Measurements from ENCODE around the gene RNF6.
A peak's percentile ranks its signal among the peaks of the same experiment; 100 is the strongest.
"Not testable (repeated sequence)": the region's sequence is repeated elsewhere in the genome, so short reads cannot be mapped to it uniquely, and the experiment has no call there.

Gene RNF6

DNA sequence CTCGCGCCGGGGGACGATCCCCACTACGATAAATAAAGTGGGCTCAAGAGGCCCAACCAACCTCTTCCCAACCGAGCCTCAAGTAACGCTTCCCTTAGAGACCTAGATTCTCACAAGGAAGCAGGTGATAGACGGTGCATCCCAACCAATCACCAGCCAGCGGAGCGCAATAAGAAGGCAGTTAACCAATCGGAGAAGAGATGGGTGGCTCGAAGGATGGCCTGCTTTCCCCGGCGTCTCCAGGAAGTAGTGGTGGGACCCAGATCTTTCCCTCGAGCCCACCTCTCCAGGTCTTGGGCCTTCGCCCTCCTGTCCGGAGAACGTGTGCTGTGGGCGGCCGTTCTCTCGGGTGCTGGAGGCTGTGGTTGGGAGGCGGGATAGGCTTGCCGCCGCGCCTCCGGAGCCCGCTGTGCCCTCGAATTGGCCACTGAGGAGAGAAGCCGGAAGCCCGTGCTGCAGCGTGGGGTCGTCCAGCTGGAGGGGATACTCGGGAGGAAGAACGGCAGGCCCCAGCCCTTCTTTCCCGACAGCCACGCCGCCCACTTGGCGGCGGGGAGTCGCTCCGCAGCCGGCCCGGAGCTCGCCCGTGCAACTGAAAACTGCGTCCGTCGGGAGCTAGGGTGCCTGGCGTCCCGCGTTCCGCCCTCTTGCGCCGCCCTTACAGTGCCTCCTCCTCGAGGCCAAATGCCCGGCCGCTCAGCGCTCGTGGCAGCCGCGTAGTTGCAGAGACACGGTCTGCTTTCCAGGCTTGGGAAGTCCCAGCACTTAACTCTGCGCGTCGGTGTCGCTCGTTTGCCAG lies at the start of gene RNF6:
Gene RNF6 (minus strand): TSS at position 594 of the 799 bp plus-strand sequence. CDS start 2,665 bp downstream, outside the sequence.
- ATAC-seq (peak; percentile 96), DNase-seq (peak; percentile 87 to 89)
- no peaks in the 10 kb centered on the region for H3K9me3 Mint-ChIP-seq
- no peaks in the 10 kb centered on the region for H3K27me3 Mint-ChIP-seq
- H3K4me3 Mint-ChIP-seq: peak within 1 kb of the TSS; percentile 94 to 97
- peak within 1 kb of the TSS; percentile 98 to 100 for H3K27ac Mint-ChIP-seq
- peaks cover 36% of the 10 kb centered on the region for H3K4me1 Mint-ChIP-seq

DNA sequence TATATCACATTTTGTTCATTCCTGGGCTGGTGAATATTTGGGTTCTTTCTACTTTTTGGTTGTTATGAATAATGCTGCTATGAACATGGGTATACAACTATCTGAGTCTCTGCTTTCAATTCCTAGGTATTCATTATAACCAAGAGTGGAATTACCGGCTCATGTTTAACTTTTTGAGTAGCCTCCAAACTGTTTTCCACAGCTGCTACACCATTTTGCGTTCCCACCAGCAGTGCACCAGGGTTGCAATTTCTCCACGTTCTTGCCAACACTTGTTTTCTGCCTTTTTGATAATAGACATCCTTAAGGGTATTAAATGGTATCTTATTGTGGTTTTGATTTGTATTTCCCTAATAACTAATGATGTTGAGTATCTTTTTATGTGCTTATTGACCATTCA lies 48.6 kb upstream of the RNF6 start:
- no peaks in the 10 kb centered on the region for H3K9me3 Mint-ChIP-seq
- no peak overlapping the region for H3K27ac Mint-ChIP-seq
- H3K4me1 Mint-ChIP-seq: peaks cover 27% of the 10 kb centered on the region
- DNase-seq (no peak), ATAC-seq (no peak)
- H3K4me3 Mint-ChIP-seq: no peak overlapping the region
- H3K27me3 Mint-ChIP-seq: no peaks in the 10 kb centered on the region

DNA sequence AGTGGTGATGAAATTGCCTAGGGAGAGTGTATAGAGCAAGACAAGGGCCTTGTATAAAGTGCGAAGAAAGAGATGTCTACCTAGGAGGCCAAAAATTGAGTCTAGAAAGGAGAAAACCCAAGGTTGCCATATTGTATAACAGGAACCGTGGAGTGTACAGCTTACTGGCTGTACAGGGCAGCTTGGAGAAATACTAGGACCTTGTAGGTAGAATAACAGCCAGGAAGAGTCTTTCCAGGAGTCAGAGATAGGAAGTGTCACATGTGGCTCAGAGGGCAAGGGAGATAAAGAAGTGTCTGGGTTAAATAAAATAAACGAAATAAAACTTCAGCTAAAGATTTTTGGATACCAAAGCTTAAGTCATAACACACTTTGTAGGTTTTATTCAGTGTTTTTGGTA lies 44.2 kb upstream of the RNF6 start:
- Mint-ChIP-seq H3K4me1 (peaks cover 35% of the 10 kb centered on the region), H3K27ac (no peak overlapping the region), H3K27me3 (no peaks in the 10 kb centered on the region), H3K9me3 (no peaks in the 10 kb centered on the region), H3K4me3 (no peak overlapping the region)
- ATAC-seq (no peak), DNase-seq (no peak)

DNA sequence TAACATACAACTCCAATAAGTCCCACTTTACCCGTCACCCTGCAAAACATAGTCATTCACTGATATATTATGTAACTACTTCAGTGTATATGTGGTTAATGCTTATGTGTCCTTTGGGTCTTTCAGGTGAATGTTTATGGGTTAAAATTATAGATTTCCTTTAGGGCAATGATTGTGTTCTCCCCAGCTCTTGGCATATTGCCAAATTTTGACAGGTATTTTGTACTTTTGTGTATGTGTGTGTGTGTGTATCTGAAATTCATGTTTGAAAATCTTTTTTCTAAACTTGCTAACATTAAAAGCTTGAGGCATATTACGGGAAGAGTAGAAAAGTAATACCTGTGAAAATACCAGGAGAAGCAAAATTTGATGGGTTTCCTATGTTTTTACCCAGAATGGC lies 40.0 kb upstream of the RNF6 start:
- Mint-ChIP-seq H3K27ac (no peak overlapping the region), H3K4me3 (no peak overlapping the region), H3K4me1 (peaks cover 49% of the 10 kb centered on the region), H3K27me3 (no peaks in the 10 kb centered on the region), H3K9me3 (no peaks in the 10 kb centered on the region)
- no peak for DNase-seq
- no peak for ATAC-seq

DNA sequence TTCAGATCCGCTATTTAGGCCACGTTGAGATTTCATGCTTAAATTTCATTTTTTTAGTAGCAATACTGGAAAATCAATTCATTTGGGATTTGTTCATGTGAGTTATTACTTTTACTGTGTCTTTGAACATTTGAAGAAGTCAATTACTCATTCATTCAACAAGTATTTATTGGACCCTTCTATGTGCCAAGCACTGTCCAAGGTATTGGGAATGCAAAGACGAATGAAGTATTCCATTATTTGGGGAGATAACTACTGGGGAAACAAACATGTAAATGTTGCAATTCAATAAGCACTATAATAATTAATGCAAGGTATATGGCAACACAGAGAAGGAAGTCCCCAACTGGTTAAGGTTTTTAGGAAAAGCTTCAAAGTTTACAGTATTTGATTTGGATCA lies 37.5 kb upstream of the RNF6 start:
- no peaks in the 10 kb centered on the region for H3K9me3 Mint-ChIP-seq
- ATAC-seq: no peak
- H3K4me1 Mint-ChIP-seq: peaks cover 46% of the 10 kb centered on the region
- no peaks in the 10 kb centered on the region for H3K27me3 Mint-ChIP-seq
- no peak for DNase-seq
- H3K27ac Mint-ChIP-seq: no peak overlapping the region
- H3K4me3 Mint-ChIP-seq: no peak overlapping the region

DNA sequence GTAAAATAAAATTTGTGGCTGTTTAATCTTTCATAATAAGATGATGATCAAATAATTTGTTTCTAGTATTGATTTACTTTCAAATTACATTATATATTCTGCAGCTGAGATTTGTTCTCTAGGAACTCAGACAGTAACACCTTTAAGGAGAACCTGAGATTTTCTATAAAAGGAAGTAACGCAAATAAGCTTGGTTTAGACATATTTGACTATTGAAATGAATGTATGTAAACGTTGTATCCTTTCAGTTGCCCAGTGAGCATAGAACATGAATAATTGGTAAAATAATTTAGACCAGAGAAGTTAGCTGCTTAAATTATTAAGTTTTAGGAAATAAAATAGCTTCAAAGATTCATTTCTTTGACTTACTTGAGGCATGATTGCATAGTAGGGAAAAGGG lies 34.9 kb upstream of the RNF6 start:
- Mint-ChIP-seq H3K4me3 (no peak overlapping the region), H3K4me1 (peaks cover 54% of the 10 kb centered on the region), H3K9me3 (no peaks in the 10 kb centered on the region), H3K27ac (no peak overlapping the region), H3K27me3 (no peaks in the 10 kb centered on the region)
- no peak for DNase-seq
- ATAC-seq: no peak

DNA sequence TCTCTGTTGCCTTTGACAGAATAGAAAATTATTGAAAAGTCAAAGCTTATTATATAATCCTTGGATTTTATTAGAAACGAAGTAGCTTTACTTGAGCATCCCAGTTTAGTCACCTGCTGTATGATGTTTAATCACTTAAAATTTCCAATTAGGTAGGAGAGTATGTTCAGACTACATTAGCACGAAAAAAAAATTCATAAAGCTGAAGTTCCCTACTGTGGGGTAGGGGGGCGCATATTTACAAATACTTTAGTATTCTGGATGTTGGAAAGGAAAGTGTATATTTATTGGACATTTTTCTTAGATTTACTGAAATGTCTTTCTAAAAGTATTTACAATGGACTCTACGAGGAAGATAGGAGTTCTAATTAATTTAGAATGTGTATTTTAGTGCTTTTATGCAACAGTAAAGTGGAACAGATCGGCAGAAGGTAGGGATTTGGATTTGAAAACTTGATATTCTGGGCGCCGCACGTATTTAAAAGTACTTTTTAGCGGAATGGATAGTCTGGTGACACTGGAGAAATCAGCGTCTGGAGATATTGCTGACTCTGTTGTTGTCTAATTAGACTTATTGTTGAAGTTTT lies 33.7 kb upstream of the RNF6 start:
- Mint-ChIP-seq H3K27ac (peak overlapping the region in 1 of 2 donors; percentile 38), H3K27me3 (no peaks in the 10 kb centered on the region), H3K4me1 (peaks cover 42% of the 10 kb centered on the region), H3K4me3 (peak overlapping the region; percentile 76 to 91), H3K9me3 (no peaks in the 10 kb centered on the region)
- ATAC-seq: no peak
- DNase-seq: no peak

DNA sequence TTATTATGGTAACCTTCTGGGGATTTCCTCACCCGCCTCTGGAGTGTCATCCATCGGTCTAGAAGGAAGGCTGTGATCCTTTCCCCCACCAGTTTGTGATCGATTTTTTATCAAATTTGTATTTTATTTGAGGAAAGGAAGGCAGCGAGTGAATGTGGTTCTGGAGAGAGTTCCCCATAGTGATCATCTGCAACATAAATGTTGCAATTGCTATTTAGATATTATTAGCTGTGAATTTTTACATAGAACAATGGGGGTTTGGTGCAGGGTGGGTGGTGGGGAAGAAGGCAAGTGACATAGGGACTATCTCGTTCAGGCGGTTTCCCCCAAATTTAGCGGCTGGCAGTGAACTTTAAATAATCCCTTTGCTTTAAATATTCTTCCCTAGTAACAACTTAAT lies 33.0 kb upstream of the RNF6 start:
- Mint-ChIP-seq H3K9me3 (no peaks in the 10 kb centered on the region), H3K4me3 (peak overlapping the region; percentile 76 to 91), H3K4me1 (peaks cover 38% of the 10 kb centered on the region), H3K27me3 (no peaks in the 10 kb centered on the region), H3K27ac (peak overlapping the region; percentile 80 to 93)
- ATAC-seq (no peak), DNase-seq (no peak)

DNA sequence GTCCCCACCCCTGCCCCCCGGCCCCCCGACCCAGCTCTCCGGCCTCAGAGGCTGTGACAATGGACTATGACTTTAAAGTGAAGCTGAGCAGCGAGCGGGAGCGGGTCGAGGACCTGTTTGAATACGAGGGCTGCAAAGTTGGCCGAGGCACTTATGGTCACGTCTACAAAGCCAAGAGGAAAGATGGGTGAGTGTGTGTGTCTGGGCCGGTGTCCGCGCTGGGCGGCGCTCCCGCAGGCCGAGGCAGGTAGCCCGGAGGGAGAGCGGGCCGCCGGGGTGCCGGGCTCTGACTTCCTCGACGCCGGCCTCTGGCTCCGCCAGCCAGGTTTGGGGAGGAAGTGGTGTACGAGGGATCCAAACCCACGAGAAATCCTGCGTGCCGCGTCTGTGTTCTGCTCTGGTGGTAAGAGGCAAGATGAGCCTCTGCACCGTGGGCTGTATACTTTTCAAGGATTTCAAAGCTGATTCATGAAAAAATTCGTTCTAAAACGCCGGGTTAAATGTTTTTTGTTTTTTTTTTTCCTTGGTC lies 32.5 kb upstream of the RNF6 start:
- Mint-ChIP-seq H3K4me3 (peak overlapping the region; percentile 76 to 91), H3K27ac (peak overlapping the region; percentile 80 to 93), H3K4me1 (peaks cover 33% of the 10 kb centered on the region), H3K9me3 (no peaks in the 10 kb centered on the region), H3K27me3 (no peaks in the 10 kb centered on the region)
- DNase-seq (peak; percentile 43 to 46), ATAC-seq (peak; percentile 39)

DNA sequence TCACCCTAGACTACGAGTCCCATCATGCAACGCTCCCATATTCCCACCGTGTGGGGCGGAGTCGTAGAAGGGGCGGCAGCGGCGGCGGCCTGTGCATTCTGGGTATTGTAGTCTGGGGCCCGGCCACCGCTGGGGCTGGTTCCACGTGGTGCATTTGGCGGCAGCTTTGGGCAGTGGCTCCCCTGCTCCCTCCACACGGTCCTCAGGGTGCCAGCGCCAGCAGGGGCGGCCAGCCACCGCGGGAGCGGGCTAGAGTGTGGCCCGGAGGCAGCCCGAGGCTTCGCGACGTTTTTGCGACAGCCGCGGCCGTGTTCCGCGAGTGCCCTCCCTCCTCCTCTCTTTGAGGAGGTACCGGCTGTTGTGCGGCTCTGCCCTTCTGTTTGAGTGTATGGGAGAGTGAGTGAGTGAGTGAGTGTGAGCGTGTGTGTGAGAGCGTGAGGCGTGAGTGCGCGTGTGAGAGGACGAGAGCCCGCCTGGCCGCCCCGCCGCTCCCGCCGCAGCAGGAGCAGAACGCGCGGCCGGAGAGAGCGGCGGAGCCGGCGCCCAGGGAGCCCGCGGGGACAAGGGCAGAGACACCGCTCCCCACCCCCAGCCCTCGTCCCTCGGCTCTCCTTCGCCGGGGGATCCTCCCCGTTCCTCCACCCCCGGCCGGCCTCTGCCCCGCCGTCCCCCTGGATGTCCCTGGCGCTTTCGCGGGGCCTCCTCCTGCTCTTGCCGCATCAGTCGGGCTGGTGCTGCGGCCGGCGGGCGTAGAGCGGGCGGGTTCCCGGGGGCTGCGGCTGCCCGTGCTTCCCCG lies 31.9 kb upstream of the RNF6 start, which contains the start of gene CDK8:
Gene CDK8 (plus strand): TSS at position 343 of the 796 bp plus-strand sequence. CDS start 513 bp downstream, outside the sequence.
- Mint-ChIP-seq H3K9me3 (no peaks in the 10 kb centered on the region), H3K4me1 (peaks cover 30% of the 10 kb centered on the region), H3K27ac (peak within 1 kb of the TSS; percentile 86 to 93), H3K4me3 (peak within 1 kb of the TSS; percentile 76 to 91), H3K27me3 (no peaks in the 10 kb centered on the region)
- DNase-seq (peak; percentile 88 to 89), ATAC-seq (peak; percentile 94)

DNA sequence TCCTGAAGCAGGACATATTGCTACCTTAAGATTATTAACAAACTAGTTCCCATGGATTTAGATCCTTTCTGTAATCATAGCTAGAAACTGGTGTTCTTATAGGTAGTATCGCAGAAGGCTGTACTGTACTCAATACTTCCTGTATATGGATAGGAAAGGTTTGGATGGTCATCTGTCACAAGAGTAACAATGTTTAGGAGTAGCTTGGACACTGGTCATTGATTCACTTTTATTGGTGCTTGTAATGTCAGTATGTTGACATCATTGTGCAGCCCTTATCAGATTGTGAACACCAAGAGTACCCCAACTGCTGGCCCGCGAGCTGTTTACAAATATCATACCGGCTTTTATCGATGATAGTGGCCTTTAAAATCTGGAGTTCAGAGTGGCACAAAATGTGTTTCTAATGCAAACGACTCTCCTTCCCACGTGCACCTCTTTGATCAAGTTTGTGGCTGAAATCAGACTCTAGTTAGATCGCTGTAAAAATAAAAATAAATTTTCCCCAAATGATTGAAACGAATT lies 31.2 kb upstream of the RNF6 start:
- ATAC-seq (no peak), DNase-seq (no peak)
- peaks cover 30% of the 10 kb centered on the region for H3K4me1 Mint-ChIP-seq
- no peaks in the 10 kb centered on the region for H3K27me3 Mint-ChIP-seq
- H3K9me3 Mint-ChIP-seq: no peaks in the 10 kb centered on the region
- peak overlapping the region in 1 of 2 donors; percentile 77 for H3K27ac Mint-ChIP-seq
- H3K4me3 Mint-ChIP-seq: peak overlapping the region; percentile 76 to 91

DNA sequence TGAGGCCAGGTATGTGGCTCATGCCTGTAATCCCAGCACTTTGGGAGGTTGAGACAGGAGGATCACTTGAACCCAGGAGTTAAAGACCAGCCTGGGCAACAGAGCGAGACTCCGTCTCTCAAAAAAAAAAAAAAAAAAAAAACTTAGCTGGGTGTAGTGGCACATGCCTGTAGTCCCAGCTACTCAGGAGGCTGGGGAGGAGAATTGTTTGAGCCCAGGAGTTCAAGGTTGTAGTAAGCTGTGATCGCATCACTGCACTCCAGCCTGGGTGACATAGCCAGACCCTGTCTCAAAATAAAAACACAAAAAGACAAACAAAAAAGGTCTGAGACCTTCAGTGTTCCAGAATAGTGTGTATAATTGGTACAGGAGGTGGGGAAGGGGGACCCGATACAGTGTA lies 29.9 kb upstream of the RNF6 start:
- peaks cover 22% of the 10 kb centered on the region for H3K4me1 Mint-ChIP-seq
- not testable (repeated sequence) for H3K9me3 Mint-ChIP-seq, H3K4me3 Mint-ChIP-seq, DNase-seq, H3K27me3 Mint-ChIP-seq, ATAC-seq, H3K27ac Mint-ChIP-seq

DNA sequence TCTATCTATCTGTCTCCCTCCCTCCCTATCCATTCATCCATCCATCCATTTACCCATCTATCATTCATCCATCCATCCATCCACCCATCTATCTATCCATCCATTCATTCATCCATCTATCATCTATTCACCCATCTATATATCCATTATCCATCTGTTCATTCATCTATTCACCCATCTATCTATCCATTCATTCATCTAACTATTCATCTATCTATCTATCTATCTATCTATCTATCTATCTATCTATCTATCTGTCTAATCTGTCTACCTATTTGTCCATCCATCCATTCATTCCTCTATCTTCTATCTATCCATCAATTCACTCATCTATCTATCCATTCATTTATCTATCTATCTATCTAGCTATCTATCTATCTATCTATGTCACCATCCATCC lies 27.4 kb upstream of the RNF6 start:
- ATAC-seq (no peak), DNase-seq (no peak)
- Mint-ChIP-seq H3K27me3 (no peaks in the 10 kb centered on the region), H3K9me3 (no peaks in the 10 kb centered on the region), H3K4me3 (no peak overlapping the region), H3K4me1 (peaks cover 10% of the 10 kb centered on the region), H3K27ac (no peak overlapping the region)

DNA sequence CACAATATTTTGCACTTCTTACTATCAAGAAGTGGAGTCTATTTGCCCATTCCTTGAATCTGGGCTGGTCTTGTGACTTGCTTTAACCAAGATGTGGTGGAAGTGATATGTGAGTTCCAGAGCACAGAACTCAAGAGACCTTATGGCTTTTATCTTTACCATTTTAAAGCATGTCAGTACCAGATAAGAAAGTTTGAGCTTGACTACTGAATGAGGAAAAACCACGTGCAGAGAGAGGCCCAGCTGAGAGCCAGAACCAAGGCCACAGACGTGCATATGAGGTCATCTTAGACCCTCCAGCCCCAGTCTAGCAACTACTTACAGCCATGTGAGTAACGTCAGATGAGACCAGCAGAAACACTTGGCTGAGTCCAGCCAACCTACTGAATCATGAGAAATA lies 25.5 kb upstream of the RNF6 start:
- H3K27ac Mint-ChIP-seq: no peak overlapping the region
- H3K4me1 Mint-ChIP-seq: no peaks in the 10 kb centered on the region
- ATAC-seq (no peak), DNase-seq (no peak)
- H3K27me3 Mint-ChIP-seq: no peaks in the 10 kb centered on the region
- no peaks in the 10 kb centered on the region for H3K9me3 Mint-ChIP-seq
- H3K4me3 Mint-ChIP-seq: no peak overlapping the region

DNA sequence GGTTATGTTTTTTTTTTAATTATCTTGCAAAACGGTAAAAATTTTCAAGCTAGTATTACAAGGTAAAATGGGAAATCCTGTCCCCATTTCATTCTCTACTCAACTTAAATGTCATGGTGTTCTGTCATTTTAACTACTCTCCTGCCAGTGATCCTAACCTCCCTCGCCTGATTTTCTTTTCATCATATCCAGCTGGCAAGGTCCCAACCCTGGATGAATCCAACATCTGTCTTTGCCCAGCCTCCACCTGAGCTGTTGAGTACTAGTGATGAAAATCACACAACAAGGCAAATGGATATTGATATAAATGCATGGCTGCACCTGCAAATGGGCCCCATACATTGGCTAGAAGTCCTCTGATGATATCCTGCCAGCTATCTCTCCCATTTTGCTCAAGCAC lies 24.9 kb upstream of the RNF6 start:
- DNase-seq (no peak), ATAC-seq (no peak)
- Mint-ChIP-seq H3K4me3 (no peak overlapping the region), H3K27me3 (no peaks in the 10 kb centered on the region), H3K9me3 (no peaks in the 10 kb centered on the region), H3K4me1 (no peaks in the 10 kb centered on the region), H3K27ac (no peak overlapping the region)

Data from stimulated activated naive CD8-positive, alpha-beta T cell treated with anti-CD3 and anti-CD28 coated beads, Interleukin-15, amount 100 ng/mL, for 72 hours (primary cell).